Measurements from ENCODE around the gene APLNR. TPM values are rescaled to one million over a fixed set of nuclear protein-coding genes. Genes with fewer than 3 reads are reported as not detected.
A peak's percentile ranks its signal among the peaks of the same experiment; 100 is the strongest.

APLNR gene
- total and polyA plus RNA-seq, 2 of the 4 experiments (the other 2 are of a cell fraction) = not detected

DNA sequence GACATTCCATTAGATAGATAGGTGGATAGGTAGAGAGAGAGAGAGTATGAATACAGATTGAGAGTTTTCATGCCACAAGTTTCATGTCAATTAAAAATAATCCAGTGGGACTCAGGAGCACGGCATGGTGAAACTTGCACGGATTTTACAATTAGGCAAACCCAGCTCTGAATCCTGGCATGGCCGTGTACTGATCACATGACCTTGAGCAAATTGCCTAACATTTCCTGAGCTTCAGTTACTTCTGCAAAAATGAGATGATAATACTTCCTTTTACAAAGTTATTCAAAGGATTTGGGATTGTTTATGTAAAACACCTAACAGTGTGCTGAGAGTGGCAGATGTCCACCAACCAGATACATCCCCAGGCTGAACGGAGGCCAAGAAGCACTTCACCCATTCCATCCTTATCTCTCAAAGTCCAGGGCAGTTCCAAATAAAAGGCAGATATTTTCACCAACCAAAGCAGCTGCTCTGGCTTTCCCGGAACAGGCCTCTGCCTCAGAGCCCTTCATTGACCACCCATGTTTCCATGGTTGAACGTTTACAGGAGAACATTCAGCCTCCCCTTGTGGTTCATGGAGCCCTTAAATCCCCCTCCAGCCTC lies 17.9 kb downstream of the APLNR start:
- H3K36me3 ChIP-seq (ENCODE audit: control insufficient read depth, insufficient read depth, low read length) = no peaks in the 10 kb centered on the region
- H2BK15ac ChIP-seq (ENCODE audit: low read depth, low read length) = no peak overlapping the region
- H3K27me3 ChIP-seq (ENCODE audit: control insufficient read depth, insufficient read depth, low read length) = no peaks in the 10 kb centered on the region
- H3K14ac ChIP-seq (replicated peaks; ENCODE audit: low read depth, low read length) = no peak overlapping the region
- peak overlapping the region; percentile 64 for H2AFZ ChIP-seq (replicated peaks; ENCODE audit: low read length, poor library complexity)
- no peak overlapping the region for H3K18ac ChIP-seq (ENCODE audit: low read depth, low read length)
- dilution Hi-C loops (cut with HindIII; ENCODE audit: low sequenced_read_pairs, unreplicated experiment) = no loop called here
- no peak overlapping the region for H3K27ac ChIP-seq (ENCODE audit: insufficient read depth, low read length)
- intact Hi-C loops (cut with micrococcal nuclease) = no loop called here
- no peak overlapping the region for H4K5ac ChIP-seq (ENCODE audit: low read depth, low read length)
- H3K79me1 ChIP-seq (ENCODE audit: low read depth in 1 of 2, low read length in 2 of 2) = no peaks in the 10 kb centered on the region
- 30% methylated on average over 4 of the region's 6 CpGs; no CpG with 5 or more reads in 1 of the 2 experiments for WGBS, 2 experiments (ENCODE audit: extremely low coverage in 2 of 2, insufficient read length in 1 of 2)
- H3K4ac ChIP-seq (ENCODE audit: low read depth, low read length) = peak overlapping the region; percentile 13; the same call in 1 of the 2 replicates
- no peak overlapping the region for H3K4me3 ChIP-seq (ENCODE audit: insufficient read depth, low read depth, low read length)
- H4K91ac ChIP-seq (ENCODE audit: insufficient read depth, low read depth, low read length) = no peak overlapping the region
- no peak overlapping the region for H2BK20ac ChIP-seq (ENCODE audit: low read depth, low read length)
- H3K9me3 ChIP-seq (ENCODE audit: control insufficient read depth, insufficient read depth, low read length) = no peaks in the 10 kb centered on the region
- H3K23ac ChIP-seq (ENCODE audit: low read depth, low read length) = no peak overlapping the region
- 0 out of 2 replicates have a peak overlapping the region, but pooled peaks have one; percentile 25 for H2AK5ac ChIP-seq (ENCODE audit: low read depth, low read length)
- no peak overlapping the region for H3K4me2 ChIP-seq (ENCODE audit: low read depth, low read length)
- CTCF ChIA-PET = interaction anchor here (0.7 to 0.8 kb wide), 2 partner anchors 30 to 31 kb away, joined by 3 to 6 read pairs; no protein-coding TSS in a partner anchor
- no TSS peak for BruUV-seq (replicated peaks)
- no peaks in the 10 kb centered on the region for H4K20me1 ChIP-seq (ENCODE audit: insufficient read depth, low read length)
- peaks cover 6% of the 10 kb centered on the region for H3K4me1 ChIP-seq (ENCODE audit: control insufficient read depth, insufficient read depth, low read length)
- H3K9ac ChIP-seq (ENCODE audit: low read depth, low read length) = no peak overlapping the region
- H2AK9ac ChIP-seq (replicated peaks; ENCODE audit: low read depth, low read length, poor library complexity) = no peak overlapping the region
- no peak overlapping the region for H2BK120ac ChIP-seq (ENCODE audit: low read depth, low read length)
- H4K8ac ChIP-seq (ENCODE audit: low read depth in 2 of 2, low read length in 2 of 2) = peak overlapping the region in 1 of 2 experiments; percentile 19; a peak in 1 of 4 replicates
- DNase-seq = peak; percentile 10
- H3K9me1 ChIP-seq (ENCODE audit: insufficient read depth, low read length) = peaks cover 10% of the 10 kb centered on the region
- no peak overlapping the region for H3K56ac ChIP-seq (ENCODE audit: extremely low read depth, insufficient read depth, low read length)
- H2BK5ac ChIP-seq (ENCODE audit: low read depth, low read length, poor library complexity, severe bottlenecking) = no peak overlapping the region
- TF ChIP-seq SMC3 (IDR thresholded peaks at IDR 0.05; ENCODE audit: low read depth, low read length) (no peak), CEBPB (IDR thresholded peaks at IDR 0.05; ENCODE audit: low read depth, low read length) (peak; percentile 49; the same call in 1 of the 2 replicates)
- TF ChIP-seq, protein P1, sequence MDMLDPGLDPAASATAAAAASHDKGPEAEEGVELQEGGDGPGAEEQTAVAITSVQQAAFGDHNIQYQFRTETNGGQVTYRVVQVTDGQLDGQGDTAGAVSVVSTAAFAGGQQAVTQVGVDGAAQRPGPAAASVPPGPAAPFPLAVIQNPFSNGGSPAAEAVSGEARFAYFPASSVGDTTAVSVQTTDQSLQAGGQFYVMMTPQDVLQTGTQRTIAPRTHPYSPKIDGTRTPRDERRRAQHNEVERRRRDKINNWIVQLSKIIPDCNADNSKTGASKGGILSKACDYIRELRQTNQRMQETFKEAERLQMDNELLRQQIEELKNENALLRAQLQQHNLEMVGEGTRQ (IDR thresholded peaks at IDR 0.05; ENCODE audit: low read depth, low read length) = peak; percentile 66
- POLR2A ChIA-PET (ENCODE audit: unreplicated experiment) = no interaction called here
- in situ Hi-C loops (cut with MboI; ENCODE audit: low sequenced_read_pairs) = no loop called here
- ATAC-seq (ENCODE audit: low read depth) = no peak

Data from IMR-90 (cell line).